ENCODE measurements around the gene ILF3.
A peak's percentile ranks its signal among the peaks of the same experiment; 100 is the strongest.

ILF3 gene

GRCh38 chr19:10719466-10719961 lies 65.4 kb downstream of the ILF3 start:
- peaks cover 16% of the 10 kb centered on the region for H3K36me3 ChIP-seq (ENCODE audit: control insufficient read depth, low read length)
- no peaks in the 10 kb centered on the region for H3K9me3 ChIP-seq (ENCODE audit: control insufficient read depth, insufficient read depth, low read length)
- H3K27me3 ChIP-seq (ENCODE audit: control insufficient read depth, low read length), result no peaks in the 10 kb centered on the region
- peak overlapping the region; percentile 80 for H3K4me2 ChIP-seq (ENCODE audit: low read length)
- H3K4me3 ChIP-seq (ENCODE audit: low read length), result peak overlapping the region; percentile 81
- no peaks in the 10 kb centered on the region for H3F3A ChIP-seq (ENCODE audit: control insufficient read depth, insufficient read depth)
- H3K9me2 ChIP-seq (replicated peaks; ENCODE audit: control insufficient read depth, low read length), result no peaks in the 10 kb centered on the region
- H4K20me1 ChIP-seq (ENCODE audit: control insufficient read depth, insufficient read depth, low read depth, low read length), result peaks cover 17% of the 10 kb centered on the region
- TF ChIP-seq EZH2phosphoT487 (IDR thresholded peaks at IDR 0.05; ENCODE audit: borderline replicate concordance, low read length) (no peak), CTCF (IDR thresholded peaks at IDR 0.05; ENCODE audit: low read depth, low read length, poor library complexity, severe bottlenecking) (no peak)
- peaks cover 20% of the 10 kb centered on the region for H3K4me1 ChIP-seq (ENCODE audit: control insufficient read depth, low read length)
- no peak overlapping the region for H3K27ac ChIP-seq (ENCODE audit: low read depth, low read length)
- H3K79me2 ChIP-seq (ENCODE audit: control insufficient read depth, low read length), result peaks cover 65% of the 10 kb centered on the region

- Histone ChIP-seq H3K4me2 (ENCODE audit: low read length) (no peak overlapping the region), H3K27me3 (ENCODE audit: control insufficient read depth, low read length) (no peaks in the 10 kb centered on the region), H3K4me1 (ENCODE audit: control insufficient read depth, low read length) (peaks cover 18% of the 10 kb centered on the region), H4K20me1 (ENCODE audit: control insufficient read depth, insufficient read depth, low read depth, low read length) (peaks cover 21% of the 10 kb centered on the region), H3K9me2 (replicated peaks; ENCODE audit: control insufficient read depth, low read length) (no peaks in the 10 kb centered on the region), H3K4me3 (ENCODE audit: low read length) (no peak overlapping the region), H3K79me2 (ENCODE audit: control insufficient read depth, low read length) (peaks cover 77% of the 10 kb centered on the region), H3K36me3 (ENCODE audit: control insufficient read depth, low read length) (peaks cover 15% of the 10 kb centered on the region), H3K9me3 (ENCODE audit: control insufficient read depth, insufficient read depth, low read length) (no peaks in the 10 kb centered on the region), H3K27ac (ENCODE audit: low read depth, low read length) (no peak overlapping the region), H3F3A (ENCODE audit: control insufficient read depth, insufficient read depth) (no peaks in the 10 kb centered on the region)
- no peak for TF ChIP-seq CTCF (IDR thresholded peaks at IDR 0.05; ENCODE audit: low read depth, low read length, poor library complexity, severe bottlenecking)
- no peak for TF ChIP-seq EZH2phosphoT487 (IDR thresholded peaks at IDR 0.05; ENCODE audit: borderline replicate concordance, low read length)
Measured at GRCh38 chr19:10720607-10721125, 66.5 kb downstream of the ILF3 start.

- Histone ChIP-seq H3K4me1 (ENCODE audit: control insufficient read depth, low read length) (peaks cover 19% of the 10 kb centered on the region), H4K20me1 (ENCODE audit: control insufficient read depth, insufficient read depth, low read depth, low read length) (peaks cover 26% of the 10 kb centered on the region), H3K36me3 (ENCODE audit: control insufficient read depth, low read length) (peaks cover 11% of the 10 kb centered on the region), H3K9me2 (replicated peaks; ENCODE audit: control insufficient read depth, low read length) (no peaks in the 10 kb centered on the region), H3K4me2 (ENCODE audit: low read length) (no peak overlapping the region), H3K4me3 (ENCODE audit: low read length) (no peak overlapping the region), H3K27me3 (ENCODE audit: control insufficient read depth, low read length) (no peaks in the 10 kb centered on the region), H3K27ac (ENCODE audit: low read depth, low read length) (no peak overlapping the region), H3K9me3 (ENCODE audit: control insufficient read depth, insufficient read depth, low read length) (no peaks in the 10 kb centered on the region), H3F3A (ENCODE audit: control insufficient read depth, insufficient read depth) (no peaks in the 10 kb centered on the region), H3K79me2 (ENCODE audit: control insufficient read depth, low read length) (peaks cover 99% of the 10 kb centered on the region)
- TF ChIP-seq CTCF (IDR thresholded peaks at IDR 0.05; ENCODE audit: low read depth, low read length, poor library complexity, severe bottlenecking) (no peak), EZH2phosphoT487 (IDR thresholded peaks at IDR 0.05; ENCODE audit: borderline replicate concordance, low read length) (no peak)
Measured at GRCh38 chr19:10723591-10723990, 69.4 kb downstream of the ILF3 start.
